Stimulated activated CD8-positive, alpha-beta memory T cell treated with anti-CD3 and anti-CD28 coated beads, Interleukin-2, amount 100 ng/mL, for 48 hours (primary cell): ENCODE results near the gene SCAF8.

Experiments
- DNase-seq, 2 donors: peaks; one replicate each; pipeline ENCODE4 v3.0.0-alpha.2; 2020; ENCODE audit warnings: low read depth in 2 of 2

Gene SCAF8

GRCh38 chr6:154839546-154839945 lies 106.3 kb downstream of the SCAF8 start:
- no peak for DNase-seq

GRCh38 chr6:154840363-154840762 lies 107.1 kb downstream of the SCAF8 start:
- DNase-seq, result no peak

- DNase-seq, result no peak
These were observed 107.9 kb downstream of the SCAF8 start for GRCh38 chr6:154841109-154841508.

GRCh38 chr6:154842833-154843232 lies 109.6 kb downstream of the SCAF8 start:
- no peak for DNase-seq

- no peak for DNase-seq
These were observed 114.1 kb downstream of the SCAF8 start for GRCh38 chr6:154847318-154847717.

GRCh38 chr6:154848580-154848979 lies 115.4 kb downstream of the SCAF8 start:
- DNase-seq, result no peak

GRCh38 chr6:154849475-154849874 lies 116.3 kb downstream of the SCAF8 start:
- DNase-seq, result no peak

- DNase-seq, result no peak
These were observed 119.5 kb downstream of the SCAF8 start for GRCh38 chr6:154852687-154853086.

GRCh38 chr6:154857529-154857928 lies 124.3 kb downstream of the SCAF8 start:
- DNase-seq, result no peak

GRCh38 chr6:154861825-154862224 lies 128.6 kb downstream of the SCAF8 start:
- DNase-seq, result no peak

- DNase-seq, result no peak
These were observed 129.3 kb downstream of the SCAF8 start for GRCh38 chr6:154862536-154862935.

- DNase-seq, result no peak
These were observed 130.8 kb downstream of the SCAF8 start for GRCh38 chr6:154864066-154864430.

- no peak for DNase-seq
These were observed 132.1 kb downstream of the SCAF8 start for GRCh38 chr6:154865291-154865690.

- DNase-seq, result no peak
These were observed 135.0 kb downstream of the SCAF8 start for GRCh38 chr6:154868143-154868594.

- no peak for DNase-seq
These were observed 139.4 kb downstream of the SCAF8 start for GRCh38 chr6:154872542-154873114.

- no peak for DNase-seq
These were observed 140.3 kb downstream of the SCAF8 start for GRCh38 chr6:154873546-154873945.

GRCh38 chr6:154874773-154875592 lies 141.8 kb downstream of the SCAF8 start:
- DNase-seq, result no peak

- DNase-seq, result no peak
These were observed 143.5 kb downstream of the SCAF8 start for GRCh38 chr6:154876486-154877280.

- no peak for DNase-seq
These were observed 145.8 kb downstream of the SCAF8 start for GRCh38 chr6:154878871-154879491.

- no peak for DNase-seq
These were observed 148.9 kb downstream of the SCAF8 start for GRCh38 chr6:154882107-154882506.
